NB4 (cell line): ENCODE measurements around the gene CDC25A.

Source experiments
- DNase-seq: peaks from one replicate; pipeline ENCODE4 v3.0.0; 2010; ENCODE audit warnings: low read depth
- H3K4me3 ChIP-seq: one replicate; pipeline ENCODE4 v1.5.1; 2011; ENCODE audit warnings: mild to moderate bottlenecking, low read depth, low read length, moderate library complexity
- MYC ChIP-seq: IDR thresholded peaks from 2 replicates; pipeline ENCODE4 v1.6.1; 2011; ENCODE audit warnings: low read depth, low read length
- POLR2A ChIP-seq: IDR thresholded peaks from 2 replicates; pipeline ENCODE4 v1.6.1; 2011; ENCODE audit warnings: mild to moderate bottlenecking; ENCODE audit not compliant: insufficient read length; ENCODE audit errors: extremely low read depth
- TF ChIP-seq, protein P1 (sequence below): IDR thresholded peaks from 2 replicates; pipeline ENCODE4 v1.6.1; 2011; ENCODE audit warnings: low read depth, low read length
- TF ChIP-seq, protein P2 (sequence below): IDR thresholded peaks from one replicate; pipeline ENCODE4 v1.5.1; 2012; ENCODE audit warnings: low read depth, low read length

The CDC25A gene

DNA sequence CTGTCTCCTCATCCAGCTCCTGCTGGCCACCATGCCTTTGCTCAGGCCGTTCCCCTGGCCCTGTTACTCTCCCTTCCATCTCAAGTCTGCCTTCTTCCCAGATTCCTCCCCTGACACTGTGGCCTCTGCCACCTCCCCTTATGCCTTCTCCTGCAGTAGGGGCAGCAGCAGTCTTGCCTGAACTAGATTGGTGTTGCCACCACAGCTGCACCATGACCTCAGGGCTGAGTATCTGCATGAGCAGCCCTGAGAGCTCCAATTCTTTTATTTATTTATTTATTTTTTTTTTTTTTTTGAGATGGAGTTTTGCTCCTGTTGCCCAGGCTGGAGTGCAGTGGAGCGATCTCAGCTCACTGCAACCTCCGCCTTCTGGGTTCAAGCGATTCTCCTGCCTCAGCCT, 21.2 kb upstream of the CDC25A start:
- TF ChIP-seq POLR2A (no peak), MYC (no peak)
- TF ChIP-seq, protein P1, sequence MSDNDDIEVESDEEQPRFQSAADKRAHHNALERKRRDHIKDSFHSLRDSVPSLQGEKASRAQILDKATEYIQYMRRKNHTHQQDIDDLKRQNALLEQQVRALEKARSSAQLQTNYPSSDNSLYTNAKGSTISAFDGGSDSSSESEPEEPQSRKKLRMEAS = no peak
- TF ChIP-seq, protein P2, sequence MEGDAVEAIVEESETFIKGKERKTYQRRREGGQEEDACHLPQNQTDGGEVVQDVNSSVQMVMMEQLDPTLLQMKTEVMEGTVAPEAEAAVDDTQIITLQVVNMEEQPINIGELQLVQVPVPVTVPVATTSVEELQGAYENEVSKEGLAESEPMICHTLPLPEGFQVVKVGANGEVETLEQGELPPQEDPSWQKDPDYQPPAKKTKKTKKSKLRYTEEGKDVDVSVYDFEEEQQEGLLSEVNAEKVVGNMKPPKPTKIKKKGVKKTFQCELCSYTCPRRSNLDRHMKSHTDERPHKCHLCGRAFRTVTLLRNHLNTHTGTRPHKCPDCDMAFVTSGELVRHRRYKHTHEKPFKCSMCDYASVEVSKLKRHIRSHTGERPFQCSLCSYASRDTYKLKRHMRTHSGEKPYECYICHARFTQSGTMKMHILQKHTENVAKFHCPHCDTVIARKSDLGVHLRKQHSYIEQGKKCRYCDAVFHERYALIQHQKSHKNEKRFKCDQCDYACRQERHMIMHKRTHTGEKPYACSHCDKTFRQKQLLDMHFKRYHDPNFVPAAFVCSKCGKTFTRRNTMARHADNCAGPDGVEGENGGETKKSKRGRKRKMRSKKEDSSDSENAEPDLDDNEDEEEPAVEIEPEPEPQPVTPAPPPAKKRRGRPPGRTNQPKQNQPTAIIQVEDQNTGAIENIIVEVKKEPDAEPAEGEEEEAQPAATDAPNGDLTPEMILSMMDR = no peak
- H3K4me3 ChIP-seq = no peak overlapping the region
- DNase-seq = no peak

DNA sequence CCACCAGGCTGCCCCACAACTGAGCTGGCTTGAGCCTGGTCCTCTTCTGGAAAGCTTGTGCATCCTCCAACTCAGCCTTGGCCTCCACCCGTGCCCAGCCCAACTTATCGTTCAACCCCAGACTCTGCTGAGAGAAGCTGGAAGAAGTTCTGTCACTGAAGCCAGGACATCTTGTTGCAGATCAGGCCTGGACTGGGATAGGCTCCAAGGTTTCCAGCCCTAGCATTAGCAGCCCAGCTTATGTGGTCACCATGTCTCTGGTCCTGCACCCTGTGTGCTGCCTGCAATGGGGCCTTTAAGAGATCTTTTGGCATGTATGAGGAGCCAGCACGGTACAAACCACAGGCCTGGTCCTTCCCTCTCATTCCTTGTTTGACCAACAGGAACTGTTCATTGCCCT, 19.9 kb upstream of the CDC25A start:
- TF ChIP-seq, protein P1 = no peak
- TF ChIP-seq MYC = no peak
- TF ChIP-seq POLR2A = no peak
- TF ChIP-seq, protein P2 = no peak
- H3K4me3 ChIP-seq = no peak overlapping the region
- DNase-seq = no peak

DNA sequence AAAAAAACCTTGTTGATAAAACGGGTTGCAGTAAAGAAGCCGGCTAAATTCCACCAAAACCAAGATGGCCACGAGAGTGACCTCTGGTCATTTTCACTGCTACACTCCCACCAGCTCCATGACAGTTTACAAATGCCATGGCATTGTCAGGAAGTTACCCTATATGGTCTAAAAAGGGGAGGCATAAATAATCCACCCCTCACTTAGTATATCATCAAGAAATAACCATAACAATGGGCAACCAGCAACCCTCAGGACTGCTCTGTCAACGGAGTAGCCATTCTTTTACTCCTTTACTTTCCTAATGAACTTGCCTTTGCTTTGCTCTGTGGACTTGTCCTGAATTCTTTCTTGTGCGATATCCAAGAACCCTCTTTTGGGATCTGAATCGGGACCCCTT, 14.4 kb upstream of the CDC25A start:
- H3K4me3 ChIP-seq = no peak overlapping the region
- DNase-seq = no peak
- no peak for TF ChIP-seq MYC

DNA sequence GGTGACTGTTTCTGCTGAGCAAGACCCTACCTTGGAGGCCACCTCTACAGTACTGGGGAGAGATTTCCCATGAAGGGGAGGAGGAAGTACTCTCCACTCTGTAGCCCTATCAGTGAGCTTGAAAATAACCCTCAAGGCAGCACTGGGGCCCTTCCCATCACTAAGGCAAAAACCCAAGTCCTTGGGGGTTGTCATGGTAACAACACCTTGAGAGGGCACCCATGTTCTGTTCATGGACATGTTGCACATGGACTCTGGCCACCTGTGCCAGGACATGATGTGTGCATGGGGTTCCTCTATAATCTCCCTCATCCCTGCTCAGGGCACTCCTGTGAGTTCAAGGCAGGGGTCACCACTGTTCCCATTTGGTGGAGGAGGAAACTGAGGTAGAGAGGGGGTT, 10.9 kb upstream of the CDC25A start:
- H3K4me3 ChIP-seq = no peak overlapping the region
- TF ChIP-seq MYC (no peak), POLR2A (no peak)
- TF ChIP-seq, protein P1 = no peak
- TF ChIP-seq, protein P2 = no peak
- DNase-seq = no peak

DNA sequence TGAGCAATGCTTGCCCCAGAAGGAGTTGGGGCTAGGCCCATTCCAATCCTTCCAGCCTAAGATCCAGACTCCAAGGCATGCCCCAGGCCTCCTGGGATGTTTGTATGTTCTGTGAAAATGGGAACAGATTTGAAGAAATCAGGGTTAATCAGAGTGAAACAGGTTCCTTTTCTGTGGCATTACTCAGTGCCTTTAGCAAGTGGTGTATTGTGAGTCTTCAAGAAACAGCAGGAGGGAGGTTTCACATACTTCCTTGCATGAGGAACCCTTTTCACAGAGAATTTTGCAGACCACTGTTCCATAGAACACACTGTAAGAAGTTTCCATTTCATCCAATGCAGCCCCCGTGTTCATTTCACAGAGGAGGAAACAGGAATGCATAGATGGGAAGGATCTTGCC, 8.4 kb upstream of the CDC25A start:
- TF ChIP-seq MYC (no peak), POLR2A (no peak)
- TF ChIP-seq, protein P1 = no peak
- TF ChIP-seq, protein P2 = no peak

DNA sequence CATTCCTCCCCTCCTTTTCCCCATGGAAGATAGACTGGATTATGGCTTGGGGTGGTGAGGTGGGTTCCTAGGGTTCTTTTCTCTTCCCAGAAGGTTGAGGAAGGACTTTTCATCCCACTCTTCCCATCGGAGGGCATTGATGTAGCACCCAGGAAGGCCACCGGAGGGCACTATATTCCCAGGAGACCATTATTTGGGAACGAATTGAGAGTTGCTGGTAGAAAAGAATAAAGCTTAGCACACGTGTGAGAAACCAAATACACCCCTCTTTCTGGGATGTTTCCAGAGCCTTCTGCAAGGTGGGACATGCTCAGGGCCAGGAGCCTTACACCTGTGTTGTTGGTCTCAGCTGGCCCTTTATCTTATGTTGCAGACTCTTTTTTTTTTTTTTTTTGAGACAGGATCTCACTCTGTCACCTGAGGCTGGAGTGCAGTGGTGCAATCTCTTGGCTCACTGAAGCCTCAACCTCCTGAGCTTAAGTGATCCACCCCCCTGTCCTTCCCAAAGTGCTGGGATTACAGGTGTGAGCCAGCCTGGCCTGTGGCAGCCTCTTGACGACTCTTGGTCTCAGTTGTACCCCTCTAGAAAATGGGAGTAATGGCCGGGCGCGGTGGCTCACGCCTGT, 6.3 kb upstream of the CDC25A start:
- DNase-seq = peak; percentile 69
- H3K4me3 ChIP-seq = no peak overlapping the region
- TF ChIP-seq, protein P1 = peak; percentile 42
- TF ChIP-seq, protein P2 = peak; percentile 93
- no peak for TF ChIP-seq MYC

More for the DNA sequence above, 8.4 kb upstream of the CDC25A start:
- no peak overlapping the region for H3K4me3 ChIP-seq
- DNase-seq = peak; percentile 16
